HEK293T (cell line): ENCODE results near the gene HNMT.

Source experiments
- CTCF ChIA-PET: fragments of 350-600 bp; formaldehyde crosslinking; extraction: SDS; loops from one replicate; lab custom pipeline; 2021; ENCODE audit warnings: antibody characterized with exemption, inconsistent platforms; lab: Yijun Ruan, JAX
- POLR2A ChIA-PET: fragments of 350-600 bp; formaldehyde crosslinking; extraction: SDS; loops from one replicate; lab custom pipeline; 2020; ENCODE audit warnings: antibody characterized with exemption, inconsistent platforms; lab: Yijun Ruan, JAX
- DNase-seq: peaks from one replicate; pipeline ENCODE4 v3.0.0; 2012; ENCODE audit warnings: mixed read lengths; ENCODE audit errors: extremely low spot score
- ARNT ChIP-seq: fragments of 450-650 bp; IDR thresholded peaks from 2 replicates; pipeline ENCODE4 v1.6.1; 2017; ENCODE audit warnings: mild to moderate bottlenecking
- BHLHE40 ChIP-seq: fragments of 450-650 bp; IDR thresholded peaks from 2 replicates; pipeline ENCODE4 v1.6.1; 2016; ENCODE audit warnings: mild to moderate bottlenecking, moderate library complexity, borderline replicate concordance
- CTBP1 ChIP-seq: fragments of 450-650 bp; IDR thresholded peaks from 2 replicates; pipeline ENCODE4 v1.6.1; 2016; ENCODE audit warnings: borderline replicate concordance
- ELF4 ChIP-seq: fragments of 450-650 bp; IDR thresholded peaks from 2 replicates; pipeline ENCODE4 v1.6.1; 2017; ENCODE audit warnings: antibody characterized with exemption
- FOXA1 ChIP-seq: fragments of 450-650 bp; IDR thresholded peaks from 2 replicates; pipeline ENCODE4 v1.6.1; 2016; ENCODE audit warnings: mild to moderate bottlenecking
- FOXK2 ChIP-seq: fragments of 450-650 bp; IDR thresholded peaks from 2 replicates; pipeline ENCODE4 v1.6.1; 2016; ENCODE audit warnings: mild to moderate bottlenecking
- FOXM1 ChIP-seq: fragments of 450-650 bp; IDR thresholded peaks from 2 replicates; pipeline ENCODE4 v1.6.1; 2017; ENCODE audit warnings: mild to moderate bottlenecking, borderline replicate concordance
- HDGF ChIP-seq: fragments of 450-650 bp; IDR thresholded peaks from 2 replicates; pipeline ENCODE4 v1.6.1; 2017; ENCODE audit warnings: antibody characterized with exemption, borderline replicate concordance
- L3MBTL2 ChIP-seq: fragments of 450-650 bp; conservative IDR thresholded peaks from 2 replicates; pipeline ENCODE4 v1.6.1; 2016; ENCODE audit warnings: mild to moderate bottlenecking
- LEF1 ChIP-seq: fragments of 450-650 bp; IDR thresholded peaks from 2 replicates; pipeline ENCODE4 v1.6.1; 2017; ENCODE audit warnings: mild to moderate bottlenecking, borderline replicate concordance
- NFRKB ChIP-seq: fragments of 450-650 bp; IDR thresholded peaks from 2 replicates; pipeline ENCODE4 v1.6.1; 2016; ENCODE audit warnings: mild to moderate bottlenecking, moderate library complexity
- SP1 ChIP-seq: fragments of 450-650 bp; IDR thresholded peaks from 2 replicates; pipeline ENCODE4 v1.6.1; 2017
- SUZ12 ChIP-seq: fragments of 450-650 bp; IDR thresholded peaks from 2 replicates; pipeline ENCODE4 v1.6.1; 2016; ENCODE audit warnings: mild to moderate bottlenecking
- TARDBP ChIP-seq: fragments of 450-650 bp; IDR thresholded peaks from 2 replicates; pipeline ENCODE4 v1.6.1; 2016
- ZNF384 ChIP-seq: fragments of 450-650 bp; IDR thresholded peaks from 2 replicates; pipeline ENCODE4 v1.6.1; 2016
- TF ChIP-seq, protein P1 (sequence below): fragments of 450-650 bp; IDR thresholded peaks from 2 replicates; pipeline ENCODE4 v1.6.1; 2016

The HNMT gene

DNA sequence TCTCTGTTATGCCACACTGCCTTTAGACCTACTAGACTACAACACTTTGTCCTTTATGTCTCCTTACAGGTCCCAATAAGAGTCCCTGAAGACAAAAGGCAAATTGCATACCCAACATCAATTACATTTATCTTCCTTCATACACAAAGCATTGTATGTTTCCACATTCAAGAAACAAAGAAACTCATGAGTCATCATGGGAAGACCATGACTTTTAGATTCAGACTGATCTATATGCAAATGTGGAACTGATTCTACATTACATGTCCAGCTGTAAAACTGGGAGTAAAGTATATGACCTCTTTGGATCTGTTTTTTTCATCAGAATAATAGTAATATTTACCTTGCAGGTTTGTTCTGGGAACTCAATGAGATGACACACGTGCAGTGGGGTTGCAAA, 25.2 kb upstream of the HNMT start:
- POLR2A ChIA-PET: no interaction called here

DNA sequence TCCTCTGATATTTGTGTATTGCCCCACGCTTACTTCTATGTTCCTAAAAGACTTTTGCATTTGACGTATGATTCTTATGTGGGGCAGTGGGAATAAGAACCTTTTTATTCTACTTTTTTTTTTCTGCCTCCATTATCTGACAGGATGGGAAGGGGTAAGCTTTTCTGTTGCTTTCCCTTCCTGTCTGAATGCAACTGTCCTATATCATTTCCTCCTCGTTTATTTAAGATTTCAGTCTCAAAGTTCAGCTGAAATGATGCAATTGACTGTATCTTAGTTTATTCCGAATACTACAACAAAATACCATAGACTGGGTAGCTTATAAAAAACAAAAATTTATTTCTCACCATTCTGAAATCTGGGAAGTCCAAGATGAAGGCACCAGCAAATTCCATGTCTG, 24.1 kb upstream of the HNMT start:
- ChIA-PET POLR2A (interaction anchor here (0.6 kb wide), 1 partner anchor 323 kb away, joined by 3 read pairs; no protein-coding TSS in a partner anchor), CTCF (no interaction called here)
- TF ChIP-seq ARNT: no peak
- TF ChIP-seq FOXA1: no peak
- no peak for TF ChIP-seq LEF1
- TF ChIP-seq CTBP1: no peak
- no peak for TF ChIP-seq NFRKB
- no peak for TF ChIP-seq HDGF
- TF ChIP-seq L3MBTL2: no peak
- no peak for TF ChIP-seq FOXM1
- TF ChIP-seq ZNF384: no peak
- no peak for TF ChIP-seq SP1
- no peak for TF ChIP-seq ELF4
- TF ChIP-seq SUZ12: no peak
- TF ChIP-seq FOXK2: no peak
- no peak for TF ChIP-seq BHLHE40
- TF ChIP-seq, protein P1, sequence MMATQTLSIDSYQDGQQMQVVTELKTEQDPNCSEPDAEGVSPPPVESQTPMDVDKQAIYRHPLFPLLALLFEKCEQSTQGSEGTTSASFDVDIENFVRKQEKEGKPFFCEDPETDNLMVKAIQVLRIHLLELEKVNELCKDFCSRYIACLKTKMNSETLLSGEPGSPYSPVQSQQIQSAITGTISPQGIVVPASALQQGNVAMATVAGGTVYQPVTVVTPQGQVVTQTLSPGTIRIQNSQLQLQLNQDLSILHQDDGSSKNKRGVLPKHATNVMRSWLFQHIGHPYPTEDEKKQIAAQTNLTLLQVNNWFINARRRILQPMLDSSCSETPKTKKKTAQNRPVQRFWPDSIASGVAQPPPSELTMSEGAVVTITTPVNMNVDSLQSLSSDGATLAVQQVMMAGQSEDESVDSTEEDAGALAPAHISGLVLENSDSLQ: no peak
- no peak for DNase-seq

More for the DNA sequence above, 25.2 kb upstream of the HNMT start:
- DNase-seq: no peak
- TF ChIP-seq SP1 (no peak), LEF1 (no peak), L3MBTL2 (no peak), CTBP1 (no peak), ZNF384 (no peak), SUZ12 (no peak), ELF4 (no peak), NFRKB (no peak), FOXA1 (no peak), FOXK2 (no peak), ARNT (no peak), BHLHE40 (no peak), TARDBP (no peak)
- TF ChIP-seq, protein P1: no peak
- CTCF ChIA-PET: no interaction called here

DNA sequence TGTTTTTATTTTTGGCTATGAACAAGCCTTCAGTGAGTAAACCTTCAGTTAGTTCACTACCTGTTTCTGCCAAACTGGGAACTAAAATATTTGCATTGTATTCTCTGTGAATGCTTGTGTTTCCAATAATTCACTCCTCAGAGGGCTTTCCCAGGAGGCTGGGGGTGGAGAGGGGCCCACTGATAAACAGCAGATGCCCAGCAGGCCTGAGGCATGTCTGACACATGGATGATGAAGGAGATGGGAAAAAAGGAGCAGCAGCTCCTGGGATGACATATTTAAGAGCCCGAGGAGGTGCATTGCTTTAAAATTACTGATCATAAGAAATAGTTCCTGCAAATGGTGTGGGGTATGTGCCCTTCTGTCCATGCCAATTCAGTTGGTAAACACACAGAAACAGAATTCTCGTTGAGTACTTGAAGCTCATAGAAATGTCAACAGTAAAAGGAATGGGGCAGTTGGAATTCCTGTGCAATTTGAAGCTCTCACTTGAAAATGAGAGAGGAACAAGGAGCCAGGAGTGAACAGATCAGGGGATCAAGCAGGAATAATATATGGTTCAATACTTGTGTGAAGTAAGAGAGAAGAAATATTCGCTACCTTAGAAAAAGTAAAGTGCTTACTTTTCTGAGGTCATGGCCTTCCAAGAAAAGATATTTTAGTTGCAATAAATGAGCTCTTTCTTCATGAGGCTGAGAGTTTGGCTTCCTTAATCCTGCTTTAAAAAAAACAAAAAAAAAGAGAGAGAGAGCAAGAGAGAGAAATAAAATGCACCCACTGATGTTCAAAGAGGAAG, 22.0 kb upstream of the HNMT start:
- ChIA-PET POLR2A (no interaction called here), CTCF (no interaction called here)
- DNase-seq: no peak
- TF ChIP-seq FOXK2 (no peak), FOXA1 (no peak), HDGF (no peak), SP1 (no peak), SUZ12 (no peak), LEF1 (no peak)
- TF ChIP-seq, protein P1: no peak

DNA sequence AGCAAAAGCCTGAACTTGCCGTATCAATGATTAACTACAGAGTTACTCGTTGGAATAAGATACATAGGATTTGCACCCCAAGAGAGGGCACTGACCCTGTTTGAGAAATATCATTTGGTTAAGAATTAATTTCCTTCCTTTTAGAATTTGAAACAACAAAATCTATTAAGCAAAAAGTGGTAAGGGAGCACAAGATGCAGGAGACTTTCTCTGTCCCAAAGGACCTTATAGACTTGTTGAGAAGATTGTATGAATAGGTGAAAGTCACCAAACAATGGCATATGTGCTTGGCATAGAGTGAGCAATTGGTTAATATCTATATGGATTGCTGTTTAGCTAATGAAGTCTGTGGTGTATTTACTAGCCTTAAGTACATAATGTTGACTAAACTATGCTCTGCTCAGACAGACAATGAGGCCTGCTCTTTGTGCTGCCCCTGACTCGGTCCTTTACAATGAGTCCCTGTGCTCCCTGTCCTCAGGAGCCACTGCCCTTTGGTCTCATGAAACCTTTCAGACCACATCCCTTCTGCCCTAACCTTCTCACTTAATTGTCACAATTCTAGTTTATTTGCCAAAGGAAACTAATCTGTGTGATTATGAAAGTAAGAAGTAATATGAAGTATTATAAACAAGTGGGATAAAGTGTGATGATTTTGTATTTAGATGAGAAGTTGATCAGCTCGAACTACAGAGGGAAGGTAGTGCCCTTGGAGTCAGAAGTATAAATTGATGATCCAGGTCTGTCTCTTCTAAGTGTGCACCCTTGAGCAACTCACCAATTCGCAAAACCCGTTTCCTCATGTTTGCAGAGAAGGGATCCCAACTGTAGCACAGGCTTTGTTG, 21.2 kb upstream of the HNMT start:
- DNase-seq: no peak
- TF ChIP-seq FOXA1: no peak
- POLR2A ChIA-PET: no interaction called here
- CTCF ChIA-PET: no interaction called here

DNA sequence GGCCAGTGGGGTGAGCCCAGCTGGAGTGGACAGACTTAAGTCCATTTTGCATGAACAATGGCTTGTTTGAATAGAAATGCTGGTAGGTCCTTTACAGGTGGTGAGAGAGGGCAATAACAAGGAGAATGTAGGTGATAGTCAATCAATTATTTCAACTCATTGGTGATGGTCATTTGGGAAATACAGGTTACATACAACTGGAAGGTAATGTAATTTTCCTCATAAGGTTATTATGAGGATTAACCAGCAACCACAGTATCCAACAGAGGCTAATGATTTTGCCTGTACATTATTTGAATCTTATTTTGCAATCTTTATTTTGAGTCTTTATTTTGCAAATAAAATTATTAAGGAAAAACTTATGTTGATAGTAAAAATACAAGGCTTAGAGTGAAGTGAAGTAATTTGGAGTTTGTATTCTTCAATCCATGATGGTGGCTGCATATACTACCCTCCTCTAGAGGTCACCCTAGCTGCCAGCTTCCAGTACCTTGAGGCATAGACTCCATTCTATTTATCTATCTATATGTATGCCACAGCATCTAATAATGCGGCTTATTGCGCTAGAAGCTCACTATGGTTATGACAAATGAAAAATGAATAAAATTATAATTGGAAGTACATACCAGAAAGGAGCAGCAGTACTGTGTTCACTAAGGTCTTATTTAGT, 20.5 kb upstream of the HNMT start:
- ChIA-PET CTCF (interaction anchor here (0.6 kb wide), 1 partner anchor 90 kb away, joined by 4 read pairs; no protein-coding TSS in a partner anchor), POLR2A (no interaction called here)
- no peak for DNase-seq
- TF ChIP-seq ARNT (no peak), HDGF (no peak), LEF1 (no peak)

DNA sequence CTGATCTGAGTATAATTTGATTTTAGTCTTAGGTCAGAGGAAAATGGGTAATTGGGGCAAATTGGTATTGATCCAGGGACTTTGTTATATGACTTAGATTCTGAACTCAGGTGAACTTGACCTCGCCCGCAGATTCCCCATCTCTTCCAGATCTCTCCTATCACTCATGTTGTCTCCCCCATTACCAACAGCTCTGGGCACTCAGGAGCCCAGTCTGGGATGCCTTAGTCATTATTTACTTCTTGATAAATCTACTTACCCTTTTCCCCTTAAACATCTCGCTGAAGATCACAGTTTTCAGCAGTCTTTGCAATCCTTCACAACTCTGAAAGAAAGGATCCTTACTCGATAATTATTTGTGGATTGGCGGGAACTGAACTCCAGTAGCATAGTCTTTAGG, 19.6 kb upstream of the HNMT start:
- ChIA-PET POLR2A (no interaction called here), CTCF (interaction anchor here (0.6 kb wide), 1 partner anchor 90 kb away, joined by 4 read pairs; no protein-coding TSS in a partner anchor)
- no peak for DNase-seq
- no peak for TF ChIP-seq L3MBTL2
- no peak for TF ChIP-seq FOXK2
- no peak for TF ChIP-seq NFRKB
- no peak for TF ChIP-seq SP1
- TF ChIP-seq LEF1: no peak
- TF ChIP-seq ELF4: no peak
- no peak for TF ChIP-seq SUZ12
- no peak for TF ChIP-seq FOXM1
- TF ChIP-seq ZNF384: no peak
- TF ChIP-seq, protein P1: no peak
- no peak for TF ChIP-seq ARNT
